ENCODE results near the gene TSPAN33.
"Not testable (repeated sequence)": the region's sequence is repeated elsewhere in the genome, so short reads cannot be mapped to it uniquely, and the experiment has no call there.

Gene TSPAN33

GRCh38 chr7:129210256-129210988 is 65.9 kb downstream of the TSPAN33 start:
- DNase-seq = peak; percentile 75

GRCh38 chr7:129210989-129211312 is 66.4 kb downstream of the TSPAN33 start:
- DNase-seq = no peak

- DNase-seq = no peak
Measured at GRCh38 chr7:129212126-129212525, 67.6 kb downstream of the TSPAN33 start.

GRCh38 chr7:129212596-129212995 is 68.1 kb downstream of the TSPAN33 start:
- no peak for DNase-seq

GRCh38 chr7:129213828-129214227 is 69.3 kb downstream of the TSPAN33 start:
- DNase-seq = peak; percentile 63

- not testable (repeated sequence) for DNase-seq
Measured at GRCh38 chr7:129215691-129216090, 71.2 kb downstream of the TSPAN33 start.

- not testable (repeated sequence) for DNase-seq
Measured at GRCh38 chr7:129216101-129216715, 71.7 kb downstream of the TSPAN33 start.

- DNase-seq = not testable (repeated sequence)
Measured at GRCh38 chr7:129216821-129217416, 72.4 kb downstream of the TSPAN33 start.

- peak; percentile 88 for DNase-seq
Measured at GRCh38 chr7:129218514-129219062, 74.1 kb downstream of the TSPAN33 start.

GRCh38 chr7:129219166-129219565 is 74.7 kb downstream of the TSPAN33 start:
- DNase-seq = not testable (repeated sequence)
